Lung (tissue), 12 donors: ENCODE measurements around the gene DLEC1. TPM values are rescaled to one million over a fixed set of nuclear protein-coding genes. Genes with fewer than 3 reads are reported as not detected.

ENCODE experiments used
- ATAC-seq: fragments of 200-7000 bp; cut with Tn5 transposase; one replicate; pipeline ENCODE4 v1.9.1; 2020; ENCODE audit warnings: moderate number of reproducible peaks; ENCODE audit not compliant: insufficient read depth, low FRiP score
- DNase-seq, 3 donors: peaks; one replicate each; pipeline ENCODE4 v3.0.0-alpha.2; 2013 to 2017
- H3K27ac ChIP-seq, 2 donors: one replicate each; pipeline ENCODE4 v1.5.1; 2013; ENCODE audit warnings: mild to moderate bottlenecking in 2 of 2, moderate library complexity in 2 of 2, control low read depth in 1 of 2, inconsistent platforms in 1 of 2, low read depth in 1 of 2, low read length in 1 of 2
- H3K27me3 ChIP-seq, 3 donors: one replicate each; pipeline ENCODE4 v1.5.1; 2013; ENCODE audit warnings: low read length in 2 of 3; ENCODE audit not compliant: control insufficient read depth in 3 of 3, insufficient read depth in 3 of 3
- H3K36me3 ChIP-seq, 4 donors: one replicate each; pipeline ENCODE4 v1.5.1; 2013; ENCODE audit warnings: low read length in 4 of 4, mild to moderate bottlenecking in 1 of 4, moderate library complexity in 1 of 4; ENCODE audit not compliant: control insufficient read depth in 4 of 4, insufficient read depth in 4 of 4
- H3K4me1 ChIP-seq, 5 donors: one replicate each; pipeline ENCODE4 v1.5.1; 2013; ENCODE audit warnings: low read length in 5 of 5, mild to moderate bottlenecking in 2 of 5, moderate library complexity in 1 of 5; ENCODE audit not compliant: control insufficient read depth in 5 of 5, insufficient read depth in 5 of 5
- H3K4me3 ChIP-seq: one replicate; pipeline ENCODE4 v1.5.1; 2013; ENCODE audit warnings: mild to moderate bottlenecking, control low read depth, moderate library complexity
- H3K9ac ChIP-seq, 2 donors: one replicate each; pipeline ENCODE4 v1.5.1; 2013; ENCODE audit warnings: low read length in 2 of 2, control low read depth in 1 of 2; ENCODE audit not compliant: insufficient read depth in 1 of 2
- H3K9me3 ChIP-seq, 4 donors: one replicate each; pipeline ENCODE4 v1.5.1; 2013; ENCODE audit warnings: low read length in 3 of 4, mild to moderate bottlenecking in 1 of 4, moderate library complexity in 1 of 4; ENCODE audit not compliant: control insufficient read depth in 4 of 4, insufficient read depth in 3 of 4
- CTCF ChIP-seq: IDR thresholded peaks from 2 replicates; pipeline ENCODE4 v1.5.1; 2012; ENCODE audit warnings: mild to moderate bottlenecking; ENCODE audit errors: control extremely low read depth, extremely low read depth
- WGBS, 2 donors: extraction: QIAGEN DNeasy Blood & Tissue Kit; methylation state at CpG; one replicate each; pipeline ENCODE4 v1.1.7; 2013; 5-methylcytosine and 5-hydroxymethylcytosine counted together
- polyA plus RNA-seq, 2 donors: library from polyadenylated mRNA; stranded (reverse); fragments of 200-250 nt; gene quantifications; one replicate each; pipeline ENCODE4 v1.2.1, GENCODE V29; 2013
- total RNA-seq, 2 donors: library from RNA; depleted of rRNA in 1 of 2; stranded (reverse); fragments of >200 nt in 1 of 2; gene quantifications; one replicate each; pipeline ENCODE4 v1.2.1, GENCODE V29; 2014 to 2021
- donor health status: control.
- donor health status: control.
- donor health status: Bipolar disorder and iron deficiency.
- donor health status: healthy.
- donor health status: DM: yes; HTN: yes; CAD: no.

DLEC1 gene
- total and polyA plus RNA-seq, 4 donors = 4.2 to 28.8 (median 8.0) TPM

- no peaks in the 10 kb centered on the region for H3K27me3 ChIP-seq
- DNase-seq (no peak), ATAC-seq (no peak)
- no peak overlapping the region for H3K27ac ChIP-seq
- H3K36me3 ChIP-seq = peaks cover 0 to 49% (median 25%) of the 10 kb centered on the region in 4 donors
- no peak overlapping the region for H3K4me3 ChIP-seq
- H3K9ac ChIP-seq = no peak overlapping the region
- no peaks in the 10 kb centered on the region for H3K9me3 ChIP-seq
- TF ChIP-seq CTCF = no peak
- peaks cover 0 to 5% (median 0%) of the 10 kb centered on the region in 5 donors for H3K4me1 ChIP-seq
- WGBS, 2 donors = 87 to 89% methylated on average over 16 of the region's 16 CpGs
Measured at GRCh38 chr3:38008971-38009580, 29.9 kb upstream of the DLEC1 start.

GRCh38 chr3:38009807-38010591 lies 29.0 kb upstream of the DLEC1 start:
- Histone ChIP-seq H3K9ac (no peak overlapping the region), H3K27me3 (no peaks in the 10 kb centered on the region), H3K4me3 (no peak overlapping the region), H3K4me1 (peaks cover 0 to 3% (median 0%) of the 10 kb centered on the region in 5 donors), H3K9me3 (no peaks in the 10 kb centered on the region), H3K36me3 (peaks cover 0 to 49% (median 24%) of the 10 kb centered on the region in 4 donors), H3K27ac (no peak overlapping the region)
- DNase-seq = no peak
- whole genome bisulfite sequencing, 2 donors = 91 to 92% methylated on average over 26 to 27 of the region's 27 CpGs
- TF ChIP-seq CTCF = no peak
- ATAC-seq = no peak

- Histone ChIP-seq H3K9me3 (no peaks in the 10 kb centered on the region), H3K4me1 (no peaks in the 10 kb centered on the region), H3K4me3 (no peak overlapping the region), H3K36me3 (peaks cover 3 to 47% (median 35%) of the 10 kb centered on the region in 4 donors), H3K27me3 (no peaks in the 10 kb centered on the region), H3K27ac (no peak overlapping the region), H3K9ac (no peak overlapping the region)
- ATAC-seq (no peak), DNase-seq (no peak)
- TF ChIP-seq CTCF = no peak
- 95 to 96% methylated on average over 21 of the region's 21 CpGs for WGBS, 2 donors
Measured at GRCh38 chr3:38011111-38011510, 27.9 kb upstream of the DLEC1 start.
